Measurements from ENCODE around the gene PXK.

The PXK gene

DNA sequence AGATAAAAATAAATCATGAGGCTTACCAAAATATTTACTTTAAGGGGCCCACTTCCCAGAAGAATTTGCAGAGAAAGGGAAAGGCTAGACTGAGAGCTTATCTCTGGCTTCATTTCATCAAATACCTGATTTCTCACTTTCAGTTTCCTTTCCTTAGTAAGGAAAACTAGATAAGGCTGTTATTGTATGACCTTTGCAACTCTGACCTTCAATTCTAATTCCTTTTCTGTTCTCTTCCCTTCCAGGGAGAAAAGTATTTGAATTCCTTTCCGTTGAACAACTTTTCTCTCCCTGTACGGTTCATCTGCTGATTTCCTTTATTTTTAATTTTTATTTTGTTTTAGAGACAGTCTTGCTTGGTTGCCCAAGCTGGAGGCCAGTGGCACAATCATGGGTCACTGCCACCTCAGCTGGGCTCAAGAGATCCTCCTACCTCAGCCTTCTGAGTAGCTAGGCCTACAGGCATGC lies 7.1 kb upstream of the PXK start:
- Histone ChIP-seq H3K36me3 (ENCODE audit: insufficient read depth) (no peaks in the 10 kb centered on the region), H3K9ac (no peak overlapping the region), H3K4me3 (IDR thresholded peaks at IDR 0.05; ENCODE audit: insufficient read depth, low read depth, low read length) (no peak overlapping the region), H3K4me1 (ENCODE audit: low read depth, poor library complexity, severe bottlenecking) (peaks cover 11% of the 10 kb centered on the region), H3K27me3 (ENCODE audit: insufficient read depth, low read depth) (no peaks in the 10 kb centered on the region), H3K27ac (no peak overlapping the region), H4K20me1 (ENCODE audit: insufficient read depth) (no peaks in the 10 kb centered on the region), H3K79me2 (ENCODE audit: insufficient read depth, low read depth) (no peaks in the 10 kb centered on the region), H2AFZ (ENCODE audit: low read depth) (no peak overlapping the region), H3K4me2 (peak overlapping the region; percentile 39; the same call in 1 of the 2 replicates)
- TF ChIP-seq, protein P1, sequence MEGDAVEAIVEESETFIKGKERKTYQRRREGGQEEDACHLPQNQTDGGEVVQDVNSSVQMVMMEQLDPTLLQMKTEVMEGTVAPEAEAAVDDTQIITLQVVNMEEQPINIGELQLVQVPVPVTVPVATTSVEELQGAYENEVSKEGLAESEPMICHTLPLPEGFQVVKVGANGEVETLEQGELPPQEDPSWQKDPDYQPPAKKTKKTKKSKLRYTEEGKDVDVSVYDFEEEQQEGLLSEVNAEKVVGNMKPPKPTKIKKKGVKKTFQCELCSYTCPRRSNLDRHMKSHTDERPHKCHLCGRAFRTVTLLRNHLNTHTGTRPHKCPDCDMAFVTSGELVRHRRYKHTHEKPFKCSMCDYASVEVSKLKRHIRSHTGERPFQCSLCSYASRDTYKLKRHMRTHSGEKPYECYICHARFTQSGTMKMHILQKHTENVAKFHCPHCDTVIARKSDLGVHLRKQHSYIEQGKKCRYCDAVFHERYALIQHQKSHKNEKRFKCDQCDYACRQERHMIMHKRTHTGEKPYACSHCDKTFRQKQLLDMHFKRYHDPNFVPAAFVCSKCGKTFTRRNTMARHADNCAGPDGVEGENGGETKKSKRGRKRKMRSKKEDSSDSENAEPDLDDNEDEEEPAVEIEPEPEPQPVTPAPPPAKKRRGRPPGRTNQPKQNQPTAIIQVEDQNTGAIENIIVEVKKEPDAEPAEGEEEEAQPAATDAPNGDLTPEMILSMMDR (conservative IDR thresholded peaks at IDR 0.05; ENCODE audit: low read depth, low read length), result no peak

DNA sequence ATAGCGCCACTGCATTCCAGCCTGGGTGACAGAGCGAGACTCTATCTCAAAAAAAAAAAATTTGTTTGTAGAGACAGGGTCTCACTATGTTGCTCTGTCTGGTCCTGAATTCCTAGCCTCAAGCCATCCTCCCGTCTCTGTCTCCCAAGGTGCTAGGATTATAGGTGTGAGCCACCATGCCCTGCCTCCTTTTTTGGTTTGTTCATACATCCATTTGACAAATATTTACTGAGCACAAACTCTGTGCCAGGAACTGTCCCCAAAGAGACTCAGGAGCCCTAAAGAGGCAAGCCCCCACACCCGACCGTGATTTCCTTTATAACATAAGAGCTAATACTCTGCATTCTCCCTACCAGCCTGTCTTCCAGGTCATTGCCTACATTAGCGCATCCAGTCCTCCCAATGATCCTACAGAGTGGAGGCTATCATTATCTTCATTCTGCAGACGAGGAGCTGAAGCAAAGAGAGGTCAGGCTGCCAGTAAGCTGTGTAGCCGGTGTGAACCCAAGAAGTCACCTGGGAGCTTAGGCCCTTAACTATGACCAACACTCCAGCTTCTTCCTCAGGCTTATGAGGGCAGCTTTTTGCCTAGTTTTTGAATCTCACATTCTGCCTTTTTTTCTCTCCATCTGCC lies 6.3 kb upstream of the PXK start:
- H3K79me2 ChIP-seq (ENCODE audit: insufficient read depth, low read depth), result no peaks in the 10 kb centered on the region
- no peaks in the 10 kb centered on the region for H3K36me3 ChIP-seq (ENCODE audit: insufficient read depth)
- H3K4me3 ChIP-seq (IDR thresholded peaks at IDR 0.05; ENCODE audit: insufficient read depth, low read depth, low read length), result no peak overlapping the region
- H3K27ac ChIP-seq, result no peak overlapping the region
- H4K20me1 ChIP-seq (ENCODE audit: insufficient read depth), result no peaks in the 10 kb centered on the region
- H3K4me2 ChIP-seq, result no peak overlapping the region
- H2AFZ ChIP-seq (ENCODE audit: low read depth), result no peak overlapping the region
- H3K4me1 ChIP-seq (ENCODE audit: low read depth, poor library complexity, severe bottlenecking), result peaks cover 11% of the 10 kb centered on the region
- TF ChIP-seq, protein P1 (conservative IDR thresholded peaks at IDR 0.05; ENCODE audit: low read depth, low read length), result no peak
- no peaks in the 10 kb centered on the region for H3K27me3 ChIP-seq (ENCODE audit: insufficient read depth, low read depth)
- no peak overlapping the region for H3K9ac ChIP-seq

DNA sequence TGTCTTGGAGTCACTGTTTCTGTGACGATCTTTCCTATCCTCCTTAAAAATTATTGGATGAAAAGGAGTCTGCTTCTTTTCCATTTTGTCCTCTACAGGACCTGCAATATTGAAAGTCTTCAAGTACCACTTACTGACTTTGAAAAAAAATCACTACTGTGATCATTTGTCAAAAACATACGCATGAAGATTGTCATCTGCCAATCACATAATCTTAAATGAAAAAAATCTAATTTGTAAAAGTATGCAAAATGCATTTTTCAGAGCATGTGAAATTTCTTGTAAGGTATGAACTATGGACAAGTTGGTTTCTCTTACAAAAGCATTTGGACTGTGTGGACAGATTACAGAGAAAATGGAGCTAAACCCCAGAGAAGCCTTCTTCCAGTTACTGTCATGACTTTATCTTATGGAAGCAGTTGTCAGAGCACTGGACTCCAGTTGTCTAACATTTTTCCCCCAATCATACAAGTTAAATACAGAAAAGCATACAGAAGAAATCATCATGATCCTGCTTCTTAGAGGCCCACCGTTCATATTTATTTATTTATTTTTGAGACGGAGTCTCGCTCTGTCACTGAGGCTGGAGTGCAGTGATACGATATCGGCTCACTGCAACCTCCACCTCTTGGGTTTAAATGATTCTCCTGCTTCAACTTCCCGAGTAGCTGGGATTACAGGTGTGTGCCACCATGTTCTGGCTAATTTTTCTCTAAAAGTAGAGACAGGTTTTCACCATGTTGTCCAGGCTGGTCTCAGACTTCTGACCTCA lies 3.4 kb upstream of the PXK start:
- H3K9ac ChIP-seq, result no peak overlapping the region

DNA sequence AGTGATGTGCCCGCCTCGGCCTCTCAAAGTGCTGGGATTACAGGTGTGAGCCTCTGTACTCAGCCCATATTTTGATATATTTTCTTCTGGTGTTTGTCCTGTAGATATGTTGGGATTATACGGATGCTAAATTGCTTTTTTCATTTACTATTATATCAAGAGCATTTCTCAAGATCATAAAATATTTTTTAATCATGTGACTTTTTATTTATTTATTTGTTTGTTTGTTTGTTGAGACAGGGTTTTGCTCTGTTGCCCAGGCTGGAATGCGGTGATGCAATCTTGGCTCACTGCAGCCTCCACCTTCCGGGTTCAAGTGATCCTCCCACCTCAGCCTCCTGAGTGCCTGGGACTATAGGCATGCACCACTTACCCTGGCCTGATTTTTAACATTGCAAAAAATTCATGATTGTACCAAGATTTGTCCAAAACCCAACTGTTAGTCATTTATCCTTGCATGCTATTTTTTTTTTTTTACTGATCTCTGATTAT lies 2.7 kb upstream of the PXK start:
- Histone ChIP-seq H3K4me2 (no peak overlapping the region), H3K4me3 (IDR thresholded peaks at IDR 0.05; ENCODE audit: insufficient read depth, low read depth, low read length) (no peak overlapping the region)
- TF ChIP-seq, protein P1 (conservative IDR thresholded peaks at IDR 0.05; ENCODE audit: low read depth, low read length), result no peak

More for the DNA sequence above, 3.4 kb upstream of the PXK start:
- H3K4me1 ChIP-seq (ENCODE audit: low read depth, poor library complexity, severe bottlenecking), result peaks cover 16% of the 10 kb centered on the region
- H3K27ac ChIP-seq, result no peak overlapping the region
- TF ChIP-seq, protein P1 (conservative IDR thresholded peaks at IDR 0.05; ENCODE audit: low read depth, low read length), result no peak
- no peaks in the 10 kb centered on the region for H3K27me3 ChIP-seq (ENCODE audit: insufficient read depth, low read depth)
- no peak overlapping the region for H2AFZ ChIP-seq (ENCODE audit: low read depth)
- no peaks in the 10 kb centered on the region for H4K20me1 ChIP-seq (ENCODE audit: insufficient read depth)
- H3K4me2 ChIP-seq, result no peak overlapping the region
- no peaks in the 10 kb centered on the region for H3K36me3 ChIP-seq (ENCODE audit: insufficient read depth)
- no peaks in the 10 kb centered on the region for H3K79me2 ChIP-seq (ENCODE audit: insufficient read depth, low read depth)
- H3K4me3 ChIP-seq (IDR thresholded peaks at IDR 0.05; ENCODE audit: insufficient read depth, low read depth, low read length), result no peak overlapping the region

More for the DNA sequence above, 2.7 kb upstream of the PXK start:
- Histone ChIP-seq H4K20me1 (ENCODE audit: insufficient read depth) (no peaks in the 10 kb centered on the region), H3K9ac (no peak overlapping the region), H3K79me2 (ENCODE audit: insufficient read depth, low read depth) (no peaks in the 10 kb centered on the region), H3K4me1 (ENCODE audit: low read depth, poor library complexity, severe bottlenecking) (peaks cover 19% of the 10 kb centered on the region), H3K36me3 (ENCODE audit: insufficient read depth) (no peaks in the 10 kb centered on the region), H2AFZ (ENCODE audit: low read depth) (no peak overlapping the region), H3K27ac (no peak overlapping the region), H3K27me3 (ENCODE audit: insufficient read depth, low read depth) (no peaks in the 10 kb centered on the region)

Data from KMS-11 (cell line).